GM21381 (cell line): ENCODE measurements around the gene TLR7.

Experiments used
- ATAC-seq: cut with Tn5 transposase; IDR thresholded peaks from one replicate; pipeline ENCODE4 v1.9.1; 2021; ENCODE audit warnings: mild to moderate bottlenecking, moderate library complexity; ENCODE audit not compliant: unreplicated experiment

Gene TLR7

DNA sequence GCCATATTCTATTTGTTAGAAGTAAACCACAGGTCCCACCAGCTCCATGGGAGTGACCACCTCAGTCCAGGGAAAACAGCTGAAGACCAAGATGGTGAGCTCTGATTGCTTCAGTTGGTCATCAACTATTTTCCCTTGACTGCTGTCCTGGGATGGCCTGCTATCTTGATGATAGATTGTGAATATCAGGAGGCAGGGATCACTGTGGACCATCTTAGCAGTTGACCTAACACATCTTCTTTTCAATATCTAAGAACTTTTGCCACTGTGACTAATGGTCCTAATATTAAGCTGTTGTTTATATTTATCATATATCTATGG lies 55.7 kb downstream of the TLR7 start:
- ATAC-seq: no peak

- ATAC-seq: no peak
Observed at GRCh38 chrX:12929701-12930100, 62.8 kb downstream of the TLR7 start.

- no peak for ATAC-seq
Observed at GRCh38 chrX:12930150-12930549, 63.3 kb downstream of the TLR7 start.

DNA sequence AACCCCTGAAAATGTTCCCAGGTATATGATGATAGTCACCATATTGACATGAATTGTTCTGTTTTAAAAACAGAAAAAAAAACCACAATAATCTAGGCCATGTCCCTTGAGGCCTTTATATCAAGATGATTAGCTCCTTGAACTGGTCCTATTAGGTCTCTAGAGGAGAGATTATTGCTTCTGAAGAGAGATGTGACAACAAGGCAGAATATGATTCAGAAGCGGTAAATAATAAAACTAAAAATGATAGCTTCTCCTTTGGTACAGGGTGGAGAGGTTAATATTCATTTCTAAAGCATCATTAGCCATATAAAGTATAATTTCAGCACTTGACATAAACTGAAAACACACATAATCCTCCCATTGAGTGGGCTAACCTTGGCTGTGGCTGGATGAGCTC lies 65.4 kb downstream of the TLR7 start:
- ATAC-seq: no peak

DNA sequence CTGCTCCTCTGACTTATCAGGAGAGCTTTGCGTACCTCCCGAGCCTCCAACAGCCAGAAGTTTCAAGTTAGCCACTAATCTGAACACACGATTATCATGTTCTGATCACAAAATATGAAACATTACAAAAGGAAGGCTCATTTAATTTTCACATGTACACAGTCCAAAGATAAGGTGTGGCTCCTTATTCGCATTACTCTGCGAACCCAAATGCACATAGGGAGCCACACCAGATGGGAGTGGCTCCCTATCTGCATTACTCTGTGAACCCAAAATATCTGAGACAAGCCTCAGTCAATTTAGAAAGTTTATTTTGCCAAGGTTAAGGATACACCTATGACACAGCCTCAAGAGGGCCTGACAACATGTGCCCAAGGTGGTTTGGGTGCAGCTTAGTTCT lies 68.0 kb downstream of the TLR7 start:
- no peak for ATAC-seq

GRCh38 chrX:12936947-12937346 lies 70.1 kb downstream of the TLR7 start:
- no peak for ATAC-seq
